GM19468 (cell line): ENCODE results near the gene KAZALD1.
A peak's percentile ranks its signal among the peaks of the same experiment; 100 is the strongest.
"Not testable (repeated sequence)": the region's sequence is repeated elsewhere in the genome, so short reads cannot be mapped to it uniquely, and the experiment has no call there.

Experiments used
- ATAC-seq: cut with Tn5 transposase; IDR thresholded peaks from one replicate; pipeline ENCODE4 v1.9.1; 2021; ENCODE audit warnings: mild to moderate bottlenecking, moderate library complexity, moderate number of reproducible peaks; ENCODE audit not compliant: unreplicated experiment; ENCODE audit errors: extremely low read depth

Gene KAZALD1

DNA sequence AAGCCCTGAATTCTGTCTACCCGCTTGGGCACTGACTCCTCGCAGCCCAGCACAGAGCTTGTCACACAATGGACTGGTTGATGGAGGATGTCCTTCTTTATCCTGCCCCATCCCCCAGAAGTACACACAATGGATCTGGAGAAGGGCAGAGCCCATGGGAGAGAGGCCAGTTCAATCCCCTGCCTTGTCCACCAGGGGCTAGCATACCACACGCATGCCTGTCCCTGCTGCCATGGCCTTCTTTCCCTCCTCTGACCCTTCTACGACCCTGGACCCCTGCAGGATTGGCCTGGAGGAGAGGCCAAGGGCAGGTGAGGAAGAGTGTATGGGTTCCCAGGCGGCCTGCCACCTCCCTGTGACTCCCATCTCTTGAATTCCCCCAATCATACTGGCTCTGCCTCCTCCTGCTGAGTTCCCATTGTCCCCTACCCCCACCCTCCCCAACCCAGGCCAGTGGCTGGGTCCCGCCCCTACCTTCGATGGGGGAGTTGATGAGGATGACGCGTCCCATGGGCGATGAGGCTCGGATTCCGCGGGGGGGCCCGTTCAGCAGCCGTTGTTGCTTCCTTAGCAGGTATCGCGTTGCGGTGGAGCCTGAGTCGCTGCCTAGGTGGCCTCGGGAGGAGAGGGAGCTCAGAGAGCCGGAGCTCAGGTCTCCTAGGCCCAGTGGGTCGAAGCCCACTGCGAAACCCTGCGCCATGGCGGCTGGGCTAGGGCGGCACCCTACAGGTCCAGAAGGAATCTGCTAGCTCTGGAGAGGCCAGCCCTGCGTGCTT, 32.1 kb upstream of the KAZALD1 start:
- no peak for ATAC-seq

DNA sequence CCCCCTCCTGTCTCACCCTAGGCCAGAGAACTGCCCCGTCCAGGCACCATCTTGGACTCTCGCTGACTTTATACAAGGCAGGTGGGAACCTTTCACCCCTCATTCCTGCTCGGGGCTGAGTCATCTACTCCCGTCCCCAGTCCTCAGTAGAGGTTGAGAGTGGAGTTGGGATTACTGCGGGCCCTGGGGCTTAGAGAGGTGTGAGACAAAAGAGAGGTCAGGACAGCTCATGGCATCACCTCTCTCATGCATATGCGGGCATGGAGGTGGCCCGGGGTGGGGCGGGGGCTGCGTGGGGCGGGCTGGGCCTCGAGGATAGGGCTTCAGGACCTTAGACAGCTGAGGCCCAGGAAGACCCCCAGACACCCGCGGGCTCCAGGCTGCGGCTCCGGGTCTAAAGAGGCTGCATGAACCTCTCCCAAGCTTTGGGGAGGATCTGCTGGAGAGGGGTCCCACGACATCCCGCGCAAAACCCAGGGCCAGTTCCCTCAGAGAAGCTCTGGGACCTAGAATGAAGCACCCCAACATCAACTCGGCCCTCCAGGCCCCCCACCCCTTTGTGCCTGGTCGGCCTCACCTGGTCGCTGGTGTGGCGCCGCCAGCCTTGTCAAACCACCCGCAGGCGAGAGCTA, 31.2 kb upstream of the KAZALD1 start:
- no peak for ATAC-seq

DNA sequence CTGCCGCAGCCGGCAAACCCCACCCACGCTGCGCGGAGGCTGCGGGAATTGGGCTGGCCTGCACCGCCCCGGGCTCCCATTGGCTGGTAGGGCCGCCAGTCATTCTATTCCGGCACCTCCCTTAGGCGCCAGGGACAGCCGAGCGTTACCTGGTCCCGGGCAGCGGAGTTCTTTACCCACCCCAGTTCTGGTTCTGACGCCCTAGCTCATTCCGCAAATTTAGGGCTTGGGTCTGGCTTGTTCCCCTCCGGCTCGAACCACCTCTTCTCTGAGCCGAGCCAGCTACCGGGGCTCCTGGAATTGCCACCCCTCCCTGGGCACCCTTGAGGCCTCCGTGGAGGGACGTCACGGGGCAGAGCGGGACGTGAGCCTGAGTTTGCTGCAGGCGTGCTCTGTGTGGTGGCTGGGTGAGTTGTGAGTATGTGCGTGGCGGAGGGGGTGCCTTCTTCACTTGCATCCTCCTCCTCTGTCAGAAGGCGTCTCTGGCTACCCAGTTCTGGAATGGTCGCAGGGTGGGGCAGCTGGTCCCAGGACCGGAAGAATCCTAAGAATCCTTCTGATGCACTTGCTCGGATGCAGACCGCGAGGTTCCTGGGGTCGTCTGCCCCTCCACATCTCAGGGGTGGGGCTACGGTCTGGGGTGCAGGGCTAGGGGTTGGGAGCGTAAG, 30.5 kb upstream of the KAZALD1 start, which contains the start of the genes PDZD7 and SFXN3:
Gene PDZD7, minus strand, starts transcription at position 2 of the 668 bp plus-strand sequence. CDS start 910 bp downstream, outside the sequence.
Gene SFXN3, plus strand, starts transcription at position 107 of the 668 bp plus-strand sequence. CDS start 3,461 bp downstream, outside the sequence.
- ATAC-seq = peak; percentile 90

DNA sequence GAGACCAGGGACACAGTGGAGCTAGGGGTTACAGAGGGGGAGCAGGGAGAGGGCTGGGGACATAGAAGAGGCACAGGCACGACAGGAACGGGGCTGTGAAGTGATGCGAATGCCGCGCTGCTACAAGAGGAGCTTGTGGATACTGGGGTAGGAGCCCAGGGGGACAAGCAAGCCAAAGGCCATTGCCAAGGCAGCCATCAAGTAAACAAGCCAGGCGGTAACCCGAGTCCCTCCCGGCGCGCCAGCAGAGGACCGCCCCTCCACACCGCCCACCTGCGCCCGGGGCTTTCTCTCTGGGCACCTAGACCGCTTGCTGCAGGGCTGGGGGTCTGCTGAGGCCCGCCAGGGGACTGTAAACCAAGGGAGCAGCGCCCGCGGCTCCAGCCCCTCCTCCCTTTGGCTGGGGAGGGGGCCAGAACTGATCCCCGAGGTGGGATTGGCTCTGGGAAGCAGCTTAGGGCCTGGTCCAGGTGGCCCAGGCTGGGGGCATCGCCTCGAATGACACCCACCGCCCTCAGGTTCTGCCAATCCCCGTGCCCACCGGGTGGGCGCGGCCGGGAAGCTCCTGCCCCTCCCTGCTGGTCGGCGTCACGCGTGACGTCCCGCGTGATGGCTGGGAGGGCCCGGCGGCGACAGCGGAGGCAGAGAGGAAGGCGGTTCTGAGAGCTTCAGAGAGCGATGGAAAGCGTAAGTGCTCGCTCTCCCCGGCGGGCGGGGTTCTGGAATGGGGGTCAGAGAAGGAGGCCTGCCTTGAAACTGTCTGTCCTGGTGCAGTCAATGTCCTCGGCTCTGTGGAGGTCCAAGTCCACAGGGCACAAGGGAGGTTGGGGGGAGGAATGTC, 29.8 kb upstream of the KAZALD1 start:
- no peak for ATAC-seq

DNA sequence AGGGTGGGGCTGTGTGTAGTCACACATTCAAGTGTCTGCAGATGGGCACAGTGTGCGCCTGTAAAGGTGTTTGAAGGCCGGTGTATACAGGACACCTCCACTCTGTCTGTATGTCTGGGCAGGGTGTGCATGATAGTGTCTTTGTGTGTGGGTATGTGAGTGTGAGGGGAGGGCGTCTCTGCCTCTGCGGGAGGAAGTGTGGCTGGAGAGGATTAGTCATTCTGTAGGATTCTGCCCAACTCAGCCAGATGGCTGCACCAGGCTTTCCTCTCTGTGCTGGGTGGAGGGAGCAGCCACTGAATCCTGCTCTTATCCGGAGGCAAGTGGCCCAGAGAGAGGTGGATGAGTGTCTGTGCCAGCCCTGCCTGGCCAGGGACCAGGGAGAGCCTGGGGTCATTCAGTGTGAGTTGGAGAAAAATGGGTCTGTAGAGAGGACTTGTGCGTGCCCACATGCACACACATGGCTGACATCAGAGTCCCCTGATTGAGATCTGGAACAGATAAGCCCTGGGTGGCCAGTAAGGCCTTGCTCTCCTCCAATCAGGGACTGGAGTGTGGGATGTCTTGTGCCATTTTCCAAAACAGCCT, 29.1 kb upstream of the KAZALD1 start:
- no peak for ATAC-seq

DNA sequence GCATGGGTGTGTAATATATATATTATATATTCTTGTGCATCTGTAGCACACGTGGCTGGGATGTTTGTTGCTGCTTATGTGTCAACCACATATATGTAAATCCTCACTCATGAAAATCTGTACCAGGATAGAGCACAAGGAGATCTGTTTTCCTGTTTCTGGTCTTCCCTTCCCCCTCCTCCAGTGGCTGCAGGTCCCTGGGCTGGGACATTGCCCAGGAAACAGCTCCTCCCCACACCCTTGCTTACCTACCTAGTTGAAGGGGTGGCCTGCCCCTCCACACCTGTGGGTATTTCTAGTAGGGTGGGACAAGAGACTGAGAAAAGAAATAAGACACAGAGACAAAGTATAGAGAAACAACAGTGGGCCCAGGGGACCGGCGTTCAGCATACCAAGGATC, 28.5 kb upstream of the KAZALD1 start:
- no peak for ATAC-seq

DNA sequence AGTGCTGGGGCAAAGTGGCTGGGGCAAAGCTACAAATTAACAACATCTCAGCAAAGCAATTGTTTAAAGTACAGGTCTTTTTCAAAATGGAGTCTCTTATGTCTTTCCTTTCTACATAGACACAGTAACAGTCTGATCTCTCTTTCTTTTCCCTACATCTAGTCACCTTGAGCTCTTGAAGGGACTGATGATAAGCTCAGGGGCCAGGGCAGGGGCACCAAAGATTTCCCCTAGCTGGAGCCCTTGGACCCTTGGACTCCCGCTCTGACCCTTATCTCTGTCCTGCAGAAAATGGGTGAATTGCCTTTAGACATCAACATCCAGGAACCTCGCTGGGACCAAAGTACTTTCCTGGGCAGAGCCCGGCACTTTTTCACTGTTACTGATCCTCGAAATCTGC, 27.4 kb upstream of the KAZALD1 start:
- not testable (repeated sequence) for ATAC-seq

DNA sequence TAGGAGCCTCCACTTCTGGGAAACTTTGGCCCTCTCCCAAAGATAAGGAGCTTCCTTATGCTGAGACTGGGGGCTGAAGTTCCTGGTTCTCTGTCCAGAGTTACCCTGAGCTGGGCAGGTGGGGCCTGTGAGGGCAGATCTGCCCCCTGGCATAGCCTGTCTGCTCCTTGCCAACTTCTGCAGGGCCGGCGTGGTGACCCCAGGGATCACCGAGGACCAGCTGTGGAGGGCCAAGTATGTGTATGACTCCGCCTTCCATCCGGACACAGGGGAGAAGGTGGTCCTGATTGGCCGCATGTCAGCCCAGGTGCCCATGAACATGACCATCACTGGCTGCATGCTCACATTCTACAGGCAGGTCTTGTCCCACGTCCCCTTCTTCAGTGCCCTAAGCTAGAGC, 26.5 kb upstream of the KAZALD1 start:
- ATAC-seq = no peak

DNA sequence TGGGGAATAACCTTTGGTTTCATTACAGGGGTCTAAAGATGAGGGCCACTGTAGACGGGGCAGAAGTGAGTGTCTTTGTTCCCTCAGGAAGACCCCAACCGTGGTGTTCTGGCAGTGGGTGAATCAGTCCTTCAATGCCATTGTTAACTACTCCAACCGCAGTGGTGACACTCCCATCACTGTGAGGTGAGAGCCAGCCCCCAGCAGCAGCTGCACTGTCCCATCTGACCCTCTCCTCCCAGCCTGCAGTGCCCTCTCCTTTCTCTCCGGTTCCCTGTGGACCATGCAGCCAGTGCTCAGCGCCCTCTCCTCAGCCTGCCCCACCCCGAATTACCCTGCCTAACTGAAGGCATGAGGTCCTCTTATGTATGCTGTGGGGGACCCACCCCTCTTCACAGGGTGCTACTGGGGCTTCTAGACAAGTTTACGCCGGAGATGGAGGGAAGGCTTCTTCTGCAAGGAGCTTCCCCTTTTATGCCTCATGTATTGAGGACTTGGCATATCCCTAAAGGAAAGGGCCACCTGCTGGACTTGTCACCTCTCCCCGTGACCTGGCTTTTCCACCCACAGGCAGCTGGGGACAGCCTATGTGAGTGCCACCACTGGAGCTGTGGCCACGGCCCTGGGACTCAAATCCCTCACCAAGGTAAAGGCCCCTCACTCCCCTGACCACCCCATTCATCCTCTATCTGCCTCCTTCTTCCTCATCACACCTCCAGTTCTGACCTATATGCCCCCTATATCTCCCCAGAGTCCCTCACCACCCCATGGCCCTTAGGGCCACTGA, 25.7 kb upstream of the KAZALD1 start:
- no peak for ATAC-seq

DNA sequence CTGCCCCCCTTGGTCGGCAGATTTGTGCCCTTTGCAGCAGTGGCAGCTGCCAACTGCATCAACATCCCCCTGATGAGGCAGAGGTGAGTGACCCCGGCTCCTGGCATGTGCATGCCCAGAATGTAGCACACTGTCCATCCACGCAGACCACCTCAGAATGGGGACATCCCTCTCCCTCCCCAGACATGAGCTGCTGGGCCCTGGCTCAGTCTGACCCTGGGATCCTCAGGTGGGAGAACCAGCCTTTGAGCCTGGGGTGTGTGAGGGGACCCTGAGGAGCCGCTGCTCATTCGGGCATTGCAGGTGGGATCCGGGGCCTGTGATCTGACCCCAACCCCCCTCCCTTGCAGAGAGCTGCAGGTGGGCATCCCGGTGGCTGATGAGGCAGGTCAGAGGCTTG, 25.1 kb upstream of the KAZALD1 start:
- ATAC-seq = no peak

DNA sequence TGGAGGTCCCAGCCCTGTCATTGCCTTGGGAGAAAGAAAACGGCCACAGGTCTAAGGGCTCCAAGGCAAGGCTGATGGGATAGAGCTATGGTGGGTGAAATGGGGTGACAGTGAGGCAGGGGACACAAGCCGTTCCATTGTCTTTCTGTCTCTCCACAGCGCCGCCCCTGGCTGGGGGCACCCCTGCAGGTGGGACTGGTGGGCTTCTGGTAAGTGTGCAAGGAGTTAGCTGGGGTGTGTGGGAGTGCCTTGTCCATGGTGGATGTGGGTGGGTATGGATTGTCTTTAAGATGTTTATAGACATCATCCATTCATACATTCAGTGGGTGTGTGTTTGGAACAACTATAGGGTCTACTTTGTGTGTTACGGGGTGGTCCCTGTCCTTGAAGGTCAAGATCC, 23.3 kb upstream of the KAZALD1 start:
- ATAC-seq = no peak

DNA sequence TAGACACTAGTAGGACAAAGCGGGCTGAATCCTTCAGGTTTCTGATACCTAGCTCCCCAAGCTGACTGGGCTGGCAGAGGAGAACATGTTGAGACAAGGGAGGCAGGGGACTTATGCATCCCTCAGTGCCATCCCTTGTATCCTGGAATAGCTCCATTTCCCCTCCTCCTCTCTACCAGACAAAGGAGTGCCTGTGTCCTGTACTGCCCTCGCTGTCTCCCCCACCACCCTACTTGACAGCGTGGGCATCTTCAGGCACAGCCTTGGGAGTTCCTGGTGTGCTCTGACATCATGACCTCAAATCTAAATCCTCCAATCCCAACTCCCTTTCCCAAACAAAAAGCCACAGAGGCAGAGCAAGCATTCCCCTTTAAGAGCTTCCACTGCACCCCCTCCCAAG, 21.7 kb upstream of the KAZALD1 start:
- no peak for ATAC-seq

DNA sequence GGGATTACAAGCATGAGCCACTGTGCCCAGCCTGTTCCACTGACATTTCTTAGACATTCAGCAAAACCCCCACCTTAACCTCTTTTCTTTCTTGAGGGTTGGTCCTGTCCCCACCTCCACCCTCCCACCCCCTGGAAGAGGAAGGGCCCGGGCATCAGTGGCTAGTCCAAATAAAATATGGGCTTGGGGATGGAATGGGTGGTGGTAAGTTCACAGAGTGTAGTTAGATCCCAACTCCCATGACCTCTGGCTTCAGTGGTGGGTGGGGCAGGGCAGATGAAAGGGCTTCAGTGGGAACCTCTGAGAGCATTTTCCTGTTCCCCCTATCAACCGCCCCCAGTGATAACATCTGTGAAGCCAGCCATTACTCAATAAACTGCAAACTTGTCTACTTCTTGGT, 20.9 kb upstream of the KAZALD1 start:
- ATAC-seq = no peak

DNA sequence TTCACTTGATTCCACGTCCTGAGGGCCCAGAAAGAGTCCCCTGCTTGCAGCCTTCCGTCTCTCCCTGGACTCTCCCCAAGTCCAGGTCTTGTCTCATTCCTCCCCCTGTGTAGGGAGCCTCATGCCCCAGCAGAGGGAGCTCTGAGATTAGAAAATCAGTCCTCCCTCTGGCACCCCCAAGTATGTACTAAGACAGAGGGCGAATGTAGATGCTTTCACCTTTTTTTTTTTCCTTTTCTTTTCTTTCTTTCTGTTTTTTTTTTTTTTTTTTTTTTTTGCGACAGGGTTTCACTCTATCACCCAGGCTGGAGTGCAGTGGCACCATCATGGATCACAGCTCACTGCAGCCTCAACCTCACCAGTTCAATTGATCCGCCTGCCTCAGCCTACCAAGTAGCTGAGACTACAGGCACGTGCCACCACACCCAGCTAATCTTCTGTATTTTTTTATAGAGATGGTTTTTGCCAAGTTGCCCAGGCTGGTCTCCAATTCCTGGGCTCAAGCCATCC, 20.5 kb upstream of the KAZALD1 start:
- no peak for ATAC-seq

DNA sequence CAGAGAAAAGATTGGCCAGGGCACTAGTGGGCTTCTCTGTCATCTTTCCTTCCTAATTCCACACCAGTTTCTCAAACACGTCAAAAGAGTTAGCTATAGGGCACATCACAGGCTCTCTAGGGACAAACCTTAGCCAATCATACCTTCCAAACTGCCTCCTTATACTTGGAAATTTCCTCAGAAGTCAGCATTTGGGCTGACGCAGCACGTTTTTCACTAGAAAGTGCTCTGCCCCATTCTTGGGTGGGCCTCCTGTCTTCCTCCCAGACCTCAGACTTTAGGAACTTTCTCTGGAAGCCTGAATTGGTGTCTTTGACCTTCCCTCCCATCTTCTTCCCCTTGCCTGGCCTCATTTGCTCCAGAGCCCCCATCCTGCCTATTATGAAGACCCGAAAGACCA, 19.7 kb upstream of the KAZALD1 start:
- no peak for ATAC-seq

DNA sequence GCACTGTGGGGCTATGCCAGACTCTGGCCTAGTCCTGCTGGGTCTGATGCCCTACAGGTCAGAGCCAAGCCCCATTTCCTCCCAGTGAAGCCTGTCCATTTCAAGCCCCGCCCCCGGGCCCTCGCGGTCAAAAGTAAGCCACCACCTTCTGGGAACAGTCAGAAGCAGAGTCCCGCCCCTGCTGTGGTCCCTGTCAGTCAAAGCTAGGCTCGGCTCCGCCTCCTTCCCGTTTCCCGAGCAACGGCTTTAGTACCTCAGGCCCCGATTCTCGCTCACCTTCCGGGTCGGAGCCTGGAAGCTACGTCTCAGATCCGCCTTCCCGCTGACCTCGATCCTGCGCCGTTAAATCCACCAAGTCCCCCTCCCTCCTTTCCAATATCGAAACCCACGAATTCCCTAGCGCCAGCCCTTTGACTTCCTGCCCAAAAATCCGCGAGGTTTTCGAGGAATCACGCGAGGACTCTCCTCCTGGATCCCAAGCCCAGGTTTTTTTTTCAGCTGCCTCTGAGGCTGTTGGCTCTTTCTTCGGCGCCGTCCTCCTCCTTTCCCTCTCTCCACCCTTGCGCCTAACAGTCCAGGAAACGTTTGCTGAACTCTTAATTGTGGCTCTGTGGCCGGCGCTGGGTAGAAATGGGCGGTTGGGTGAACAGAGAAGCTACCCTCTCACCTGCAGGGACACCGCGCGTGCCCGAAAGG, 19.0 kb upstream of the KAZALD1 start:
- ATAC-seq = peak; percentile 75

DNA sequence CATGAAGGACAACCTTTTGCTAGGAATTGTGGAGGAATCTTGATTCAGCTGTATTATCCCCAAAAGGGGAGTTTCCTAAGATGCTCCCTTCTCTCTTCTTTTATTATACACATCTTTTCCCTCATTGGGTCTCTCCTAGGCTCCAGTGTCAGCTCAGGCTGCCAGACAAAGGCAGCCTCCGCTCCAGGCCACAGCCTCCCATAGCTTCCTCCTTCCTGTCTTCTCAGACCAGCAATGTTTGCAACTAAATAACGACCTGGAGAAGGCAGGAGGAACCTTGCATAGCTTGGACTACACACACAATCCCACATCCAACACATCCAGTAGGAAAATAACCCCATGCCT, 18.5 kb upstream of the KAZALD1 start:
- no peak for ATAC-seq

DNA sequence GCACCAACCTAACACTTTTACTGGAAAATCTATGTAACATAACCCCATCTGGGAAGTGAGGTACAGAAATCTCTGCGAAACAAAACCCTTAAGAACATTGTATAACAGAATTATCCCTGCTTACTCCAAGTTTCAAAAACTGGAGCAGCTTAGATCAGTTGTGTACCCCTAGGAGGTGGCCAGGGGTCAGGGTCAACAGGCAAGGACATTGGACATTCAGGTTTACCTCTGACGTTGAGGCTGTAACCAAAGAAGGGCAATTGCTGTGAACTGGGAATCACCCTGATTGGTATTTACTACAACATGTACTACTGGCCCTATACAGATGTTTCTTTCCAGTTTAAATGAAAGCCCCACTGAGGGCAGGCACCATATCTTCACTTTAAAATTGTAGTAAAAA, 17.7 kb upstream of the KAZALD1 start:
- no peak for ATAC-seq
